ENCODE measurements around the gene PTPA.

DNA sequence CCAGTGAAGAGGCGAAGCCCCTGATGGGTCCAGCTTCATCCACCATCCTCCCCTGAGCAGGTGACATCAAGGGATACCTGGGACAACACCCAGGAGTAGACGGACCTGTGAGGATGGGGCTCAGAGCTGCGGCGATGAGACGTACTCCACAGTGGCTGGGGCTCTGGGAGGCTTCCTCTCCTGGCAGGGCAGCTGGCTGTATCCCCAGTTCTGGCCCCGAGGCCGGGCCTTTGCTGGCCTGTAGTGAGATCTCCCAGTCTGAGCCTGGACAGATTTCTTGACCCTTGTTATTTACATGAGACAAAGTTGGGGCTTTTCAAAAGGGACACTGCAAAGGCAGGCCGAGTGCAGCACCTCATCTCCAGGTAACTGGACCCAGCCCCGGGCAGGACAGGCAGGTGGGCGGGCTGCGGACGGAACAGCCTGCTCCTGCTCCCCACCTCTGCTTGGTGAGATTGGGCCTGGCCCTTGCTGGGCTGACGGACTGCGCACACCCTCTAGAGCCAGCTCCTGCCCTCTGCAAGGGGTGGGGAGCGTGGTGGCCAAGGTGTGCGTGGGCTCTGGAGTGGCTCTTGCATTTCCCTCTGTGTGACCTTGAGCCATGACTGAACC, 43.8 kb downstream of the PTPA start:
- no peak for TF ChIP-seq ZNF175 (CRISPR knock-in tag; IDR thresholded peaks at IDR 0.05; ENCODE audit: low read depth)
- no peak for TF ChIP-seq SRF (CRISPR knock-in tag; IDR thresholded peaks at IDR 0.05)
- TF ChIP-seq MAZ (CRISPR knock-in tag; conservative IDR thresholded peaks at IDR 0.05 in 1 of 2, IDR thresholded peaks at IDR 0.05 in 1 of 2): no peak
- TF ChIP-seq EZH2 (IDR thresholded peaks at IDR 0.05; ENCODE audit: borderline replicate concordance, low read depth, low read length): no peak
- TF ChIP-seq MYNN (IDR thresholded peaks at IDR 0.05): no peak
- no peak for TF ChIP-seq MYNN (CRISPR knock-in tag; IDR thresholded peaks at IDR 0.05)
- no peak for TF ChIP-seq ZNF184 (CRISPR knock-in tag; IDR thresholded peaks at IDR 0.05)
- TF ChIP-seq NCOA1 (IDR thresholded peaks at IDR 0.05; ENCODE audit: low read depth): no peak
- no peak for TF ChIP-seq SNRNP70 (optimal IDR thresholded peaks at IDR 0.05; ENCODE audit: low read depth, low read length)
